RWPE2 (cell line): ENCODE data around the gene MCU.

Source experiments
- ATAC-seq: fragments of 200-7000 bp; cut with Tn5 transposase; 3 replicates; pipeline ENCODE4 v1.9.1; 2021; ENCODE audit warnings: low read depth
- DNase-seq: peaks from one replicate; pipeline ENCODE4 v3.0.0-alpha.2; 2020; ENCODE audit warnings: low spot score
- H3K27ac ChIP-seq: fragments of 450-650 bp; 2 replicates; pipeline ENCODE4 v1.5.1; 2017; ENCODE audit warnings: mild to moderate bottlenecking; ENCODE audit not compliant: poor library complexity, severe bottlenecking
- H3K27me3 ChIP-seq: fragments of 250-450 bp; sonication (Bioruptor Pico); 2 replicates; pipeline ENCODE4 v1.5.1; 2021; ENCODE audit warnings: mild to moderate bottlenecking, moderate library complexity; ENCODE audit not compliant: insufficient read depth, poor library complexity, severe bottlenecking
- H3K36me3 ChIP-seq: fragments of 250-450 bp; sonication (Bioruptor Pico); 2 replicates; pipeline ENCODE4 v1.5.1; 2020; ENCODE audit warnings: low read depth, mild to moderate bottlenecking, moderate library complexity
- H3K4me1 ChIP-seq: fragments of 250-450 bp; sonication (Bioruptor Pico); 2 replicates; pipeline ENCODE4 v1.5.1; 2021; ENCODE audit warnings: mild to moderate bottlenecking, moderate library complexity; ENCODE audit not compliant: insufficient read depth, poor library complexity, severe bottlenecking
- H3K4me3 ChIP-seq: fragments of 250-450 bp; sonication (Bioruptor Pico); 2 replicates; pipeline ENCODE4 v1.5.1; 2021; ENCODE audit warnings: mild to moderate bottlenecking, moderate library complexity; ENCODE audit not compliant: severe bottlenecking
- H3K9me3 ChIP-seq: fragments of 250-450 bp; sonication (Bioruptor Pico); 2 replicates; pipeline ENCODE4 v1.5.1; 2021; ENCODE audit warnings: mild to moderate bottlenecking, moderate library complexity; ENCODE audit not compliant: severe bottlenecking
- TF ChIP-seq, protein P1 (sequence below): fragments of 450-650 bp; IDR thresholded peaks from one replicate; pipeline ENCODE4 v1.5.1; 2017; ENCODE audit warnings: mild to moderate bottlenecking, moderate library complexity; ENCODE audit not compliant: poor library complexity, severe bottlenecking

The MCU gene

GRCh38 chr10:72692744-72692993, 726 bp downstream of the MCU start:
- TF ChIP-seq, protein P1, sequence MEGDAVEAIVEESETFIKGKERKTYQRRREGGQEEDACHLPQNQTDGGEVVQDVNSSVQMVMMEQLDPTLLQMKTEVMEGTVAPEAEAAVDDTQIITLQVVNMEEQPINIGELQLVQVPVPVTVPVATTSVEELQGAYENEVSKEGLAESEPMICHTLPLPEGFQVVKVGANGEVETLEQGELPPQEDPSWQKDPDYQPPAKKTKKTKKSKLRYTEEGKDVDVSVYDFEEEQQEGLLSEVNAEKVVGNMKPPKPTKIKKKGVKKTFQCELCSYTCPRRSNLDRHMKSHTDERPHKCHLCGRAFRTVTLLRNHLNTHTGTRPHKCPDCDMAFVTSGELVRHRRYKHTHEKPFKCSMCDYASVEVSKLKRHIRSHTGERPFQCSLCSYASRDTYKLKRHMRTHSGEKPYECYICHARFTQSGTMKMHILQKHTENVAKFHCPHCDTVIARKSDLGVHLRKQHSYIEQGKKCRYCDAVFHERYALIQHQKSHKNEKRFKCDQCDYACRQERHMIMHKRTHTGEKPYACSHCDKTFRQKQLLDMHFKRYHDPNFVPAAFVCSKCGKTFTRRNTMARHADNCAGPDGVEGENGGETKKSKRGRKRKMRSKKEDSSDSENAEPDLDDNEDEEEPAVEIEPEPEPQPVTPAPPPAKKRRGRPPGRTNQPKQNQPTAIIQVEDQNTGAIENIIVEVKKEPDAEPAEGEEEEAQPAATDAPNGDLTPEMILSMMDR: no peak
- Histone ChIP-seq H3K4me1 (peaks cover 24% of the 10 kb centered on the region), H3K9me3 (no peaks in the 10 kb centered on the region), H3K4me3 (peak overlapping the region; percentile 75), H3K36me3 (0 out of 2 replicates have a peak, but pooled peaks cover 3% of the 10 kb centered on the region), H3K27ac (peak overlapping the region; percentile 60), H3K27me3 (no peaks in the 10 kb centered on the region)
- ATAC-seq: no peak
- DNase-seq: no peak

DNA sequence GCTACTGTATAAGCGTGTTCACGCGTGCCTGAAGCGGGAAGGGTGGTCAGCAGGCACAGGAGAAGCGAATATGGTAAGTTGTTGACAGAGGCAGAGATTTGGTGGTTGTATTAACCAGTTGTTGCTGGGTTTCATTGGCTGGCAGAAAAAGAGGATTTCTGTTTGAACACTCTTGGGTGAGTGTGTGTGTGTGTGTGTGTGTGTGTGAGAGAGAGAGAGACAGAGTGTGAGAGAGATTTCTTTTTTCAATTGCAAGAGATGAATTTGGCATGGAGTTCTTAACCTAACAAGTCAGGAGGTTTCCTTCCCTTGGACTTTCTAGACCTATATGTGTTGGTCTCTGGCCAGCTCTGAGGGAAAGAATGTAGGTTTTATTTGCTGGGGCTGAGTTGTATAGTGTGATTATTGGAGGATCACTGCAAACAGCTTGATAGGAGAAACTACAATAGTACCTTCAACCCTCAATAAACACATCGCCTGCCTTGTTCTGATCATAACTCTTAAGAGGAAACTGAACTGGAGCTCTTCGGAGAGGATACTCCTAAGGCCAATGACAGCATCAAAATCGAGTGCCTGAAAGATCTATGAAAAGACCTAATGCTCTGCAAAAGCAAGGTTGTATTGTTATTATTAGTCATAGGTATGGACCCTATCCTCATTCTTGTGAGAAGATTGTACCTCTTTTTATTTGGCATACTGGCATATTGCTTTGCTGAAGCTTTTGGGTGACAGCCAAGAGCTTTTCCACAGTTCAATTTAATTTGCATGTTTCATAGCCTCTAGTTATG, 1.2 kb downstream of the MCU start:
- DNase-seq (no peak), ATAC-seq (peak; percentile 7; the same call in 1 of the 3 replicates)
- no peaks in the 10 kb centered on the region for H3K27me3 ChIP-seq
- peak overlapping the region; percentile 60 for H3K27ac ChIP-seq
- H3K4me1 ChIP-seq: peaks cover 19% of the 10 kb centered on the region
- TF ChIP-seq, protein P1: no peak
- peak overlapping the region; percentile 75 for H3K4me3 ChIP-seq
- no peaks in the 10 kb centered on the region for H3K9me3 ChIP-seq
- 0 out of 2 replicates have a peak, but pooled peaks cover 3% of the 10 kb centered on the region for H3K36me3 ChIP-seq

DNA sequence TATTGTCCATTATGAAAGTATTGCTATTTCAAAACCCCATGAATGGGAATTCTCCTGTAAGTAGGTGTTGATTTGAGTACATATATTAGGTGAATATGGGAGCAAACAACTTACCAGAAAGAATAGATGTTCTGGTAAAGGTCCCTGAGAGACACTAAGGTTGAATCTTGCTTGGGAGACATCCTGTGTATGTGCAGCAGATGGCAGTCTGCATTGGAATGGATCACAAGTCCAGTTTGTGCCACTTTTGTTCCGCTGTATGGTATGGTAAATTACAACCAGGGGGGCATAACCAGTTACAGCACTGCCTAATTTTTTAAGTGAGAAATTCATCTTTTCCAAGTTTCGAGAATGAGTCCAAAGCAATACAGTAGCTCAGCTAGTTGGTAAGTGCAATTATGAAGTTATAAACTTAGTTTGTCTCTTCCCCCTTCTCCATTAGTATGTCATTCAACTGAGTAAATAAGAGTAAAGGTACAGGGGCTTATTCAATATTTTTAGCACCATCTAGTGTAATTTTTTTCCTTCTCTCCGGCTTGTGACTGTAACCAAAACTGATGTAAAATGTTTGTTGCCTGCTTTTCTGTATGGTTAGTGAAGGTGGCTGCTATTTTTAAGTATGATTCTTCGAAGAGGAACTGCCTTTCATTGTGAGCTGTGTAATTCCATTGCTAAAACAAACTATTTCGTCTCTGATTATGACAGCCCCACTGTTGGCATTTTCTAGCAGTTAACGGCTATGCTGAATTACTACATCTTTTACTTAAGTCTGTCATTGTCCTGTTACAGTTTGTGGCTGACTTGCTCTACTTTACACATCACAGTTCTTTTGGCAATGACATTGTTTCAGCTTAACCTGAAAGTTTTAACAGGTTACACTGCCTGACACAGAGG, 2.8 kb downstream of the MCU start:
- H3K27ac ChIP-seq: no peak overlapping the region
- H3K9me3 ChIP-seq: no peaks in the 10 kb centered on the region
- ATAC-seq (no peak), DNase-seq (no peak)
- 0 out of 2 replicates have a peak, but pooled peaks cover 3% of the 10 kb centered on the region for H3K36me3 ChIP-seq
- no peak overlapping the region for H3K4me3 ChIP-seq
- H3K4me1 ChIP-seq: peaks cover 19% of the 10 kb centered on the region
- no peaks in the 10 kb centered on the region for H3K27me3 ChIP-seq
- TF ChIP-seq, protein P1: peak; percentile 67

DNA sequence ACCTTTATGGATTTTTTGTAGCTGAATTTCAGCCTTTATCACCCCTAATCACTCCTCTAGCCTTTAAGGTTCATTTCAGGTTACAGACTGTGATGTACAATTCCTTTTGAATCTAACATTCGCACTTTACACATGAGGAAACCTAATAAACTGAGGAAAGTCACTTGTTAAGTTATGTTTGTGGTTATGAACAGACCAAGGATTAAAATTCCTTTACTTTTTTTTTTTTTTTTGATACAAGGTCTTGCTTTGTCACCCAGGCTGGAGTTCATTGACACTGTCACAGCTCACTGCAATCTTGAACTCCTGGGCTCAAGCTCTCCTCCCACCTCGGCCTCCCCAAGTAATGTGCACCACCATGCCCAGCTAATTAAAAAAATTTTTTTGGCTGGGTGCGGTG, 3.6 kb downstream of the MCU start:
- Histone ChIP-seq H3K4me1 (peaks cover 19% of the 10 kb centered on the region), H3K27ac (no peak overlapping the region), H3K9me3 (no peaks in the 10 kb centered on the region), H3K36me3 (0 out of 2 replicates have a peak, but pooled peaks cover 3% of the 10 kb centered on the region), H3K4me3 (no peak overlapping the region), H3K27me3 (no peaks in the 10 kb centered on the region)
- ATAC-seq (no peak), DNase-seq (no peak)
- TF ChIP-seq, protein P1: no peak
